ENCODE results near the gene SLC30A7.
"Not testable (repeated sequence)": the region's sequence is repeated elsewhere in the genome, so short reads cannot be mapped to it uniquely, and the experiment has no call there.

The SLC30A7 gene

DNA sequence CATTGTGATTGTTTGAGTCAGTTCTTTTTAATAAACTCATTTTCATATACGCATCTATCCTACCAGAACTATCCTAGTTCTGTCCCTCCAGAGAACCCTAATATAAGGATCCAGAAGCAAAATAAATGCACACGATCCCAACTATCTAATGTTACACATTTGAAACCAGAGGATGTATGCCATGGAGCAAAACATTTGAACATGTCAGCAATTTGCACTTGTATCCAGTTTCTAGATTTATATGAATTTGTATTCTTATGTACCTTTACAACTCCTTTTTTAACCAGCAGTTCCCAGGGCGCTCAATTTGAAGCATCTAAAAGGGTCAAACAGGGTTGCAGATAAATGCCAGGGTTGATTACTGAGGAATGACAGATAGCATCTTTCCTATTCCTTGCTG, 3.3 kb upstream of the SLC30A7 start:
- no peak for DNase-seq

DNA sequence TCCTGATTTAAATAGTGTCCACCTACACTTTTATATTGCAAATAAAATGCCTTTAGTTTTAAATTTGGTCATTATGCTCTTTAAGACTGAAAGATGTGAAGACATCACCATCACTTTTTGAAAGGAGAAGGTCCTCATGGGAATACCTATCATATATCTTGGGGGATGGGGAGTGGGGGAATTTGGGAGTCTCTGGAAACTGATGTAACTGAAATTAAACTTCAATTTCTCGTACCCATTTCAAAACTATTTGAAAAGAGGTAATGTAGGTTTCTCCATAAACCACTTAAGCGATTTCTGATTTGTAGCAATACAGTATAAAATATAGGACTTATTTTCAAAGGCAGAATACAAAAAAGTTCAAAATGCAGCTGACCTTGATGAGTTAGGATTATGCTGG, 2.2 kb upstream of the SLC30A7 start:
- no peak for DNase-seq

DNA sequence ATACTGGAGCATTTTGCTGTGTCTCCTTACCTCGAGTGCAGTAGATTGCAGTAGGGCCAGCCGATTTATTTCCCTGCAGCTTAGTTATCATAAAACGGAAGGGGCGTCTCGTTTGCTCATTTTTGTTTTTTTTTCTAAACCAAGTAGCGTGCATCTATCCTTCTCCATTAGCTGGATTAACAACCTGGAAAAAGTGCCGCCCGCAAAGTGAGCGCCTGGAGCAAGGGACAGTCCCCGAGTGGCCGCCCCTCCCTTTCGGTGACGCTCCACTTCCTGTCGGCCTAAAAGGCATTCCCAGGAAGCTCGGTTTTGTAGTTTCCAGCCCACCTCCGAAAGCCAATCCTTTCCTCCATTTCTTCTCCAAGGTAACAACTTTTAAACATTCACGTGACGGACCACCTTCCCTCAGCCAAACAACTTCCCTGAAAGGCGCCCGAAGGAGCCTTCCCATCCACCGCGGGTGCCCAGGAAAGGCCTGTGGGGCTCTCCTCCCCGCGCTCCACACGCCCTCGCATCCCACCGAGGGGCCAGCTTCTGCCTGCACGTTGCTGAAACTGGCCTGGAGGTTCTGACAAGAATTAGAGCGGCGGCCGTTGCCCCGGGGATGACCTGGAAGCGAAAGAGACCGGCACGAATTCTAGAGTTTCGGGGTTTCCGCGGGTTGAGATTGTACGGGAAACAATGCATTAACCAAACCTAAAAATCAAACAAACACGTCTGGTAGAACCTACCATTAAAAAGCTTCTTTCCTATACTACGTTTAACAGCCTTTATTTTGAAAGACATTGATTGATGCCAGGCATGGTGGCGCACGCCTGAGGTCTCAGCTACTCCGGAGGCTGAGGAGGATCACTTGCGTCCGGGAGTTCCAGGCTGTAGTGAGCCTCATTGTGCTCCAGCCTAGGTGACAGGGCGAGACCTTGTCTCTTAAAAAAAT, 1.0 kb upstream of the SLC30A7 start, which contains the start of gene EXTL2:
EXTL2 (minus strand) TSS at position 240 of the 937 bp plus-strand sequence. CDS start 6,085 bp downstream, outside the sequence.
- peak; percentile 78 for DNase-seq

- no peak for DNase-seq
These were observed 642 bp downstream of the SLC30A7 start for GRCh38 chr1:100896481-100896982.

GRCh38 chr1:100902365-100902764, 6.5 kb downstream of the SLC30A7 start:
- DNase-seq = no peak

- DNase-seq = no peak
These were observed 7.9 kb downstream of the SLC30A7 start for GRCh38 chr1:100903777-100904176.

GRCh38 chr1:100904528-100904927, 8.6 kb downstream of the SLC30A7 start:
- no peak for DNase-seq

- DNase-seq = no peak
These were observed 9.3 kb downstream of the SLC30A7 start for GRCh38 chr1:100905181-100905580.

GRCh38 chr1:100907887-100908286, 12.0 kb downstream of the SLC30A7 start:
- no peak for DNase-seq

GRCh38 chr1:100909018-100909417, 13.1 kb downstream of the SLC30A7 start:
- DNase-seq = no peak

DNA sequence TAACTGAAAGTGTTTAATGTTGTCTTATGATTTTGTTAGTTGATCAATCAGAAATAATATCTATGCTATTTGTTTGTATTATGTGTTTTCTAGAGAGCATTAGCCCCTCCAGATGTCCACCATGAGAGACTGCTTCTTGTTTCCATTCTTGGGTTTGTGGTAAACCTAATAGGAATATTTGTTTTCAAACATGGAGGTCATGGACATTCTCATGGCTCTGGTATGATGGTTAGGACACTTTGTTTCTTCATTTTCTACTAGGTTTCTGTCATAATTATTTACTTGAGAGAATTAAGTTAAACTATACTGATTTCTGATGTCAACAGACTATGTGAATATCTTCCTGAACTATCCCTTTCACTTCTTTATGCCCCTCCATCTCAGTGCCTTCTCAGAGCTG, 16.1 kb downstream of the SLC30A7 start:
- no peak for DNase-seq

GRCh38 chr1:100921110-100921706, 25.3 kb downstream of the SLC30A7 start:
- DNase-seq = no peak

DNA sequence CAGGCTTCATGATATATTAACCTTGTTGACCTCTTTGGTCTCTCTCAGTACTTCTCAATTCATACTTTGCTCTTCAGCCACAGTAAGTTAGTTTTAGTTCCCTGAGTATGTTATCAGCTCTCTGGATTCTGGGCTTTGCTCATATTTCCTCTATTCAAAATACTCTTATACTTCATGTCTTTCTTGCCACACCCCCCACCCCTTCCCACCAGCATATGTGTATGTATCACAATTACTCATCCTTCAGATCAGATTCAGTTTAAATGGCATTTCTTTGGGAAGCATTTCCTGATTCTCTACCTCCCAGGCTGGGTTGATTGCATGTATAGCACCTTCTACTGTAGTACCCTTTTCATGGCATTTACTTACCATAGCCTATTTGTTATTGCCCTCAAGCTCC, 28.3 kb downstream of the SLC30A7 start:
- no peak for DNase-seq

GRCh38 chr1:100924991-100925390, 29.1 kb downstream of the SLC30A7 start:
- no peak for DNase-seq

- no peak for DNase-seq
These were observed 30.4 kb downstream of the SLC30A7 start for GRCh38 chr1:100926240-100926639.

- no peak for DNase-seq
These were observed 31.4 kb downstream of the SLC30A7 start for GRCh38 chr1:100927276-100927675.

- no peak for DNase-seq
These were observed 32.2 kb downstream of the SLC30A7 start for GRCh38 chr1:100928128-100928527.

GRCh38 chr1:100930494-100930893, 34.6 kb downstream of the SLC30A7 start:
- no peak for DNase-seq

DNA sequence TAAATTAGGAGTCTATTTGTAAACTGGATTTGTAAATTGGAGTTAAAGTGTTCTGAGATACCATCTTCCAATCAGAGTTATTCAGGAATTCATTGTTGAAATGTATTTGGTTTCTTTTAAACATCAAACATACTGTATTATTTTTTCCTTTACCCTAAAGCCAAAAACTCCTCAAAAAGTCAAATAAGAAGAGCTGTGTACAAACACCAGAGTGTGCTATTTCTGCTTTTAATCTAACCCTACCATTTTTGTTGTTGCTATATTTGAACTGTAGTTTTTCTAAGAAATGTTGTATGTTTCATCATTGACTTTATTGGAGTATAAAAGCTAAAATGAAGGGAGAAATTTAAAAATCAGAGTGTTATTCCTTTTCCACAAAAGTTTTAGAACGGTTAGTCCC, 35.8 kb downstream of the SLC30A7 start:
- DNase-seq = no peak

DNA sequence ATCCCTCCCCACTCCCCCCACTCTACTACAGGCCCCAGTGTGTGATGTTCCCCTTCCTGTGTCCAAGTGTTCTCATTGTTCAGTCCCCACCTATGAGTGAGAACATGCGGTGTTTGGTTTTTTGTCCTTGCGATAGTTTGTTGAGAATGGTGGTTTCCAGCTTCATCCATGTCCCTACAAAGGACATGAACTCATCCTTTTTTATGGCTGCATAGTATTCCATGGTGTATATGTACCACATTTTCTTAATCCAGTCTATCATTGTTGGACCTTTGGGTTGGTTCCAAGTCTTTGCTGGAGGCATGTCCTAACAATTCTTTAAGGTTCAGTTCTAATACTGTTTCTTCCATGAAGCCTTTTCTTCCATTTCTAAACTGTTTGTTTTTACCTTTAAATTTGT, 37.7 kb downstream of the SLC30A7 start:
- not testable (repeated sequence) for DNase-seq

DNA sequence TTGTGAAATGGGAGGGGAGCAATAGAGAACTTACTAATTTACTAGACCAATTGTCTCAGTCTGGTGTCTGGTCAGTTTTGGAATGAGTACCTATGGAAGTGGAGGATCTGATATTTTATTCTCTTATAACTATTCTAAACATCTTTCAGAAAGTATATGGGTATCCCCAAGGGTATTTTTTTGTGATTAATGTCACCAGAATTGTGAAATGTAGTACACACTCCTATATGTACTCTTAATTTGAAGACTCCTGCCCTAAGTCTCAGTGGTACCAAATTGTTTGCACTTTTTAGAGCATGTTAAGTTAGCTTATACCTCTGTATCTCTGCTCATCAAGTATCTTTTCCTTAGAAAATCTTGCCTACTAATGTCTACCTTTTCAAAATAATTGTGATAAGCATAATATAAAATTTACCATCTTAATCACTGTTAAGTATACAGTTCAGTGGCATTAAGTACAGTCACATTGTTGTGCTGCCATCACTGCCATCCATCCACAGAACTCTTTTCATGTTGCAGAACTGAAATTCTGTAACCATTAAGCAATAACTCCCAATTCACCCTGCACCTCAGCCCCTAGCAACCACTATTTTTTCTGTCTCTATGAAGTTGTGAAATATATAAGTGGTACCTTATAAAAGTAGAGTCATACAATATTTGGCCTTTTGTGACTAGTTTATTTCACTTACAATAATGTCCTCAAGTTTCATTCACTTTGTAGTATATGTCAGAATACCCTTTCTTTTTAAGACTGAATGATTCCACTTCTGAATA, 40.5 kb downstream of the SLC30A7 start:
- no peak for DNase-seq

DNA sequence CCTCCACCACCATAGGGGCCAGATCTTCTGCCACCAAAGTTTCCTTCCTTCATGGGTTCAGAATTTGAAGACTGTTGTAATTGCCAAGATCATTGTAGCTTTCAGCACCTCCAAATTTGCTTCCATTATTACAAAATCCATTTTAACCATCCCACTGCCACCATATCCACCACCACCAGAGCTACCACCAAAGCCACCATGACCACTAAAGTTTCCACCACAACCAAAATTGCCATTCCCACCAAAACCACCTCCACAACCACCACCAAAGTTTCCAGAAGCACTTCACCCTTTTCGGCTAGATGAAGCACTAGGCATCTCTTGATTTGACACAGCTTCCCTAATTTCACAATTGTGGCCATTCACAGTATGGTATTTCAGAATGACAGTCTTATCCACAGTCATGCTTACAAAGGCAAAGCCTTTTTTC, 45.2 kb downstream of the SLC30A7 start:
- no peak for DNase-seq

- no peak for DNase-seq
These were observed 45.8 kb downstream of the SLC30A7 start for GRCh38 chr1:100941580-100942216.
